GM12878 (cell line): Measurements from ENCODE around the gene ADCY9. TPM values are rescaled to one million over a fixed set of nuclear protein-coding genes. Genes with fewer than 3 reads are reported as not detected.

Experiments used
- BCL11A ChIP-seq: IDR thresholded peaks from 2 replicates; pipeline ENCODE4 v1.6.1; 2011; ENCODE audit warnings: low read depth, low read length
- CBFB ChIP-seq: IDR thresholded peaks from 2 replicates; pipeline ENCODE4 v1.6.1; 2016; ENCODE audit warnings: antibody characterized with exemption, low read depth
- FOS ChIP-seq: IDR thresholded peaks from 3 replicates; pipeline ENCODE4 v1.6.1; 2011; ENCODE audit warnings: borderline replicate concordance; ENCODE audit not compliant: insufficient read length; ENCODE audit errors: extremely low read depth
- MLLT1 ChIP-seq: fragments of 450-650 bp; IDR thresholded peaks from 2 replicates; pipeline ENCODE4 v1.6.1; 2016; ENCODE audit warnings: mild to moderate bottlenecking
- NFYA ChIP-seq: IDR thresholded peaks from 2 replicates; pipeline ENCODE4 v1.6.1; 2011; ENCODE audit warnings: low read depth, mild to moderate bottlenecking, low read length, improper control_type of control experiment, borderline replicate concordance
- NR2F1 ChIP-seq: fragments of 450-650 bp; conservative IDR thresholded peaks from 2 replicates; pipeline ENCODE4 v1.6.1; 2017; ENCODE audit warnings: mild to moderate bottlenecking
- POLR2AphosphoS2 ChIP-seq: IDR thresholded peaks from 2 replicates; pipeline ENCODE4 v1.6.1; 2011; ENCODE audit warnings: low read depth, mild to moderate bottlenecking, low read length, improper control_type of control experiment, moderate library complexity
- RB1 ChIP-seq: fragments of 450-650 bp; formaldehyde crosslinking; IDR thresholded peaks from 2 replicates; pipeline ENCODE4 v1.6.1; 2017; ENCODE audit warnings: mild to moderate bottlenecking, borderline replicate concordance
- SMAD5 ChIP-seq: IDR thresholded peaks from 2 replicates; pipeline ENCODE4 v1.6.1; 2016; ENCODE audit warnings: antibody characterized with exemption, low read depth
- ZBTB4 ChIP-seq: fragments of 450-650 bp; formaldehyde crosslinking; IDR thresholded peaks from 2 replicates; pipeline ENCODE4 v1.4.0; 2022; ENCODE audit warnings: mild to moderate bottlenecking, moderate library complexity
- polyA plus RNA-seq, 11 experiments: library from polyadenylated mRNA; depleted of rRNA in 4 of 11; unstranded in 6 of 11; stranded (reverse) in 5 of 11; fragments of >200 nt; fragmentation: Nextera tagmentation in 4 of 11; fragmentation: Illumina TruSeq in 1 of 11; extraction: Ambion mirVana in 4 of 11; extraction: Trizol in 1 of 11; gene quantifications; 1 replicate in 1 of 11; 2 replicates in 10 of 11; pipeline versions ENCODE4 v1.2.1 to v1.2.3, GENCODE V29; 2011 to 2016; ENCODE audit warnings: inconsistent platforms in 2 of 11, missing spikeins in 2 of 11, low read depth in 1 of 11
- total RNA-seq, 4 experiments: library from RNA; depleted of rRNA in 3 of 4; stranded (reverse); fragments of >200 nt in 3 of 4; fragmentation: Illumina TruSeq in 1 of 4; extraction: Trizol in 1 of 4; gene quantifications; 2 replicates each; pipeline versions ENCODE4 v1.2.1 to v1.2.3, GENCODE V29; 2013 to 2021
- TF ChIP-seq, protein P1 (sequence below): fragments of 450-650 bp; IDR thresholded peaks from 2 replicates; pipeline ENCODE4 v1.6.1; 2016; ENCODE audit warnings: mild to moderate bottlenecking, moderate library complexity, borderline replicate concordance

Gene ADCY9
- total and polyA plus RNA-seq, 10 of the 15 experiments (the other 5 are each of a cell fraction or from before 2014, with no cell fraction given) = 0.09 to 0.41 (median 0.15) TPM; not detected in 3

DNA sequence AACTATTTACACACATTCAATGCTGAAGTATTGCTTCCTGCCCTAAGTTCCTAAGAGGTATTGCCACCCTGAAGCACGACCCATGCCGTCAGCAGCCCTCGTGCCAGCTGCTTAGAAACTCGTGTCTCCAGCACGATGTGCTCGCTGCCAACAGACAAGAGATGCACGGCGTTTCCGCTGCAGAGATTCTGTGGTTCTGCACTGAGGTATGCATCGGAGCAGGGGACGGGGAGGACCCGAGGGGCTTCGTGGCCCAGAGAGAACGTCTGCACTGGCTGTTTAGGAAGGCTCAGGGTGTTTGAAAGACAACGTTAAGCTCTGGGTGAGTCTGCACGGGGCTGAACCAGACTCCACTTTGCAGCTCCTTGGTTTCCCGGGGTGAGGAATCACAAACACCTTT lies 153.0 kb downstream of the ADCY9 start (continued):
- TF ChIP-seq ZBTB4 (no peak), RB1 (no peak), POLR2AphosphoS2 (no peak), BCL11A (no peak), SMAD5 (no peak), NR2F1 (no peak), FOS (no peak), CBFB (no peak), NFYA (no peak), MLLT1 (no peak)
- TF ChIP-seq, protein P1, sequence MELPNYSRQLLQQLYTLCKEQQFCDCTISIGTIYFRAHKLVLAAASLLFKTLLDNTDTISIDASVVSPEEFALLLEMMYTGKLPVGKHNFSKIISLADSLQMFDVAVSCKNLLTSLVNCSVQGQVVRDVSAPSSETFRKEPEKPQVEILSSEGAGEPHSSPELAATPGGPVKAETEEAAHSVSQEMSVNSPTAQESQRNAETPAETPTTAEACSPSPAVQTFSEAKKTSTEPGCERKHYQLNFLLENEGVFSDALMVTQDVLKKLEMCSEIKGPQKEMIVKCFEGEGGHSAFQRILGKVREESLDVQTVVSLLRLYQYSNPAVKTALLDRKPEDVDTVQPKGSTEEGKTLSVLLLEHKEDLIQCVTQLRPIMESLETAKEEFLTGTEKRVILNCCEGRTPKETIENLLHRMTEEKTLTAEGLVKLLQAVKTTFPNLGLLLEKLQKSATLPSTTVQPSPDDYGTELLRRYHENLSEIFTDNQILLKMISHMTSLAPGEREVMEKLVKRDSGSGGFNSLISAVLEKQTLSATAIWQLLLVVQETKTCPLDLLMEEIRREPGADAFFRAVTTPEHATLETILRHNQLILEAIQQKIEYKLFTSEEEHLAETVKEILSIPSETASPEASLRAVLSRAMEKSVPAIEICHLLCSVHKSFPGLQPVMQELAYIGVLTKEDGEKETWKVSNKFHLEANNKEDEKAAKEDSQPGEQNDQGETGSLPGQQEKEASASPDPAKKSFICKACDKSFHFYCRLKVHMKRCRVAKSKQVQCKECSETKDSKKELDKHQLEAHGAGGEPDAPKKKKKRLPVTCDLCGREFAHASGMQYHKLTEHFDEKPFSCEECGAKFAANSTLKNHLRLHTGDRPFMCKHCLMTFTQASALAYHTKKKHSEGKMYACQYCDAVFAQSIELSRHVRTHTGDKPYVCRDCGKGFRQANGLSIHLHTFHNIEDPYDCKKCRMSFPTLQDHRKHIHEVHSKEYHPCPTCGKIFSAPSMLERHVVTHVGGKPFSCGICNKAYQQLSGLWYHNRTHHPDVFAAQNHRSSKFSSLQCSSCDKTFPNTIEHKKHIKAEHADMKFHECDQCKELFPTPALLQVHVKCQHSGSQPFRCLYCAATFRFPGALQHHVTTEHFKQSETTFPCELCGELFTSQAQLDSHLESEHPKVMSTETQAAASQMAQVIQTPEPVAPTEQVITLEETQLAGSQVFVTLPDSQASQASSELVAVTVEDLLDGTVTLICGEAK = no peak
